DOHH2 (cell line): ENCODE data around the gene STAT2.

Experiments
- CTCF ChIP-seq: fragments of 200-600 bp; sonication (generic); IDR thresholded peaks from one replicate; pipeline ENCODE4 v1.5.1; 2014; ENCODE audit warnings: antibody characterized with exemption, mild to moderate bottlenecking, low read depth, low read length; ENCODE audit not compliant: poor library complexity, severe bottlenecking
- EZH2phosphoT487 ChIP-seq: fragments of 200-600 bp; sonication (generic); IDR thresholded peaks from 2 replicates; pipeline ENCODE4 v1.6.1; 2017; ENCODE audit warnings: borderline replicate concordance, mild to moderate bottlenecking, antibody characterized with exemption, low read length, moderate library complexity, mixed read lengths

GRCh38 chr12:56408799-56409417 is 49.0 kb upstream of the STAT2 start:
- TF ChIP-seq CTCF (no peak), EZH2phosphoT487 (no peak)
